Sigmoid colon (tissue), 7 donors: ENCODE results near the gene INPP5D. TPM values are rescaled to one million over a fixed set of nuclear protein-coding genes. Genes with fewer than 3 reads are reported as not detected.

ENCODE experiments used
- DNase-seq: peaks from one replicate; pipeline ENCODE4 v3.0.0-alpha.2; 2019
- H3K27ac ChIP-seq, 4 donors: fragments of 200-600 bp; sonication (generic); one replicate each; pipeline ENCODE4 v1.5.1; 2016 to 2019; ENCODE audit warnings: mild to moderate bottlenecking in 1 of 4
- H3K27me3 ChIP-seq, 3 donors: fragments of 200-600 bp; sonication (generic); one replicate each; pipeline ENCODE4 v1.5.1; 2019; ENCODE audit warnings: mild to moderate bottlenecking in 1 of 3
- H3K36me3 ChIP-seq, 4 donors: fragments of 200-600 bp; sonication (generic); one replicate each; pipeline ENCODE4 v1.5.1; 2016 to 2019
- H3K4me1 ChIP-seq, 4 donors: fragments of 200-600 bp; sonication (generic); one replicate each; pipeline ENCODE4 v1.5.1; 2017 to 2019
- H3K4me3 ChIP-seq, 4 donors: fragments of 200-600 bp; sonication (generic); one replicate each; pipeline ENCODE4 v1.5.1; 2017 to 2019; ENCODE audit warnings: mild to moderate bottlenecking in 2 of 4, moderate library complexity in 1 of 4
- H3K9me3 ChIP-seq, 4 donors: fragments of 200-600 bp in 3 of 4; sonication (generic) in 3 of 4; one replicate each; pipeline versions ENCODE4 v1.5.1 to v1.6.1; 2013 to 2019
- CTCF ChIP-seq, 4 experiments: fragments of 450-650 bp in 3 of 4; fragments of 200-600 bp in 1 of 4; IDR thresholded peaks; one replicate each; pipeline ENCODE4 v1.5.1; 2016 to 2019; ENCODE audit warnings: antibody characterized with exemption in 4 of 4, mild to moderate bottlenecking in 3 of 4, moderate library complexity in 2 of 4
- EP300 ChIP-seq, 4 donors: sonication (generic); formaldehyde crosslinking; IDR thresholded peaks; one replicate each; pipeline ENCODE4 v1.6.1; 2017; ENCODE audit warnings: antibody characterized with exemption in 4 of 4
- POLR2A ChIP-seq, 2 donors: fragments of 450-650 bp; IDR thresholded peaks; one replicate each; pipeline ENCODE4 v1.6.1; 2016; ENCODE audit warnings: antibody characterized with exemption in 2 of 2, mild to moderate bottlenecking in 2 of 2, moderate library complexity in 2 of 2
- POLR2AphosphoS5 ChIP-seq, 4 donors: sonication (generic); formaldehyde crosslinking; IDR thresholded peaks; one replicate each; pipeline ENCODE4 v1.6.1; 2017; ENCODE audit warnings: antibody characterized with exemption in 4 of 4
- WGBS, 2 donors: extraction: QIAGEN DNeasy Blood & Tissue Kit; methylation state at CpG; one replicate each; pipeline ENCODE4 v1.1.7; 2013; 5-methylcytosine and 5-hydroxymethylcytosine counted together
- intact Hi-C: fragments of 100-400 bp; cut with DNase I; formaldehyde crosslinking; loops from one replicate; pipeline ENCODE4 v1.15.1; 2023
- polyA plus RNA-seq, 3 donors: library from polyadenylated mRNA; stranded (reverse); fragments of 200-250 nt; gene quantifications; one replicate each; pipeline ENCODE4 v1.2.3, GENCODE V29; 2013
- total RNA-seq, 4 donors: library from RNA; depleted of rRNA; stranded (reverse); fragments of >200 nt; gene quantifications; one replicate each; pipeline ENCODE4 v1.1.0, GENCODE V29; 2016
- donor health status: healthy with polysubstance abuse.
- donor health status: Bipolar disorder and iron deficiency.
- donor health status: healthy.

The INPP5D gene
- total and polyA plus RNA-seq, 7 donors: 4.2 to 44.8 (median 8.7) TPM

GRCh38 chr2:233012301-233012971, 47.7 kb upstream of the INPP5D start:
- H3K36me3 ChIP-seq: no peaks in the 10 kb centered on the region
- no peak overlapping the region for H3K27ac ChIP-seq
- peaks cover 0 to under 1% (median 0%) of the 10 kb centered on the region in 4 donors for H3K9me3 ChIP-seq
- H3K27me3 ChIP-seq: no peaks in the 10 kb centered on the region
- no peak overlapping the region for H3K4me3 ChIP-seq
- DNase-seq: no peak
- WGBS, 2 donors: 12 to 38% methylated on average over 12 of the region's 12 CpGs
- intact Hi-C loops: no loop called here
- no peak for TF ChIP-seq CTCF (IDR thresholded peaks at IDR 0.05)
- TF ChIP-seq POLR2A (IDR thresholded peaks at IDR 0.05): no peak
- no peak for TF ChIP-seq POLR2AphosphoS5 (IDR thresholded peaks at IDR 0.05)
- no peak for TF ChIP-seq EP300 (IDR thresholded peaks at IDR 0.05)
- no peaks in the 10 kb centered on the region for H3K4me1 ChIP-seq

- Histone ChIP-seq H3K36me3 (no peaks in the 10 kb centered on the region), H3K27ac (no peak within 1 kb of the TSS), H3K9me3 (peaks cover 0 to 3% (median 1%) of the 10 kb centered on the region in 4 donors), H3K4me1 (no peaks in the 10 kb centered on the region), H3K27me3 (no peaks in the 10 kb centered on the region), H3K4me3 (no peak within 1 kb of the TSS)
- DNase-seq: no peak
- TF ChIP-seq POLR2AphosphoS5 (IDR thresholded peaks at IDR 0.05) (no peak), CTCF (IDR thresholded peaks at IDR 0.05) (no peak), EP300 (IDR thresholded peaks at IDR 0.05) (no peak), POLR2A (IDR thresholded peaks at IDR 0.05) (no peak)
- 14 to 68% methylated on average over 12 of the region's 12 CpGs for WGBS, 2 donors
- intact Hi-C loops: no loop called here
Observed at GRCh38 chr2:233013027-233013461, 47.1 kb upstream of the INPP5D start, which contains the start of gene NGEF. Gene NGEF, minus strand, starts transcription at chr2:233013256. Its CDS starts 38,366 bp downstream, at chr2:232974890.

- Histone ChIP-seq H3K9me3 (peaks cover 0 to 3% (median 1%) of the 10 kb centered on the region in 4 donors), H3K27me3 (no peaks in the 10 kb centered on the region), H3K4me3 (no peak overlapping the region), H3K36me3 (no peaks in the 10 kb centered on the region), H3K4me1 (no peaks in the 10 kb centered on the region), H3K27ac (no peak overlapping the region)
- WGBS, 2 donors: 21 to 67% methylated on average over 1 of the region's 1 CpG
- no peak for DNase-seq
- intact Hi-C loops: no loop called here
- no peak for TF ChIP-seq POLR2AphosphoS5 (IDR thresholded peaks at IDR 0.05)
- TF ChIP-seq EP300 (IDR thresholded peaks at IDR 0.05): no peak
- TF ChIP-seq CTCF (IDR thresholded peaks at IDR 0.05): no peak
- no peak for TF ChIP-seq POLR2A (IDR thresholded peaks at IDR 0.05)
Observed at GRCh38 chr2:233013650-233014049, 46.5 kb upstream of the INPP5D start.

- Histone ChIP-seq H3K27me3 (no peaks in the 10 kb centered on the region), H3K9me3 (peaks cover 0 to 3% (median 1%) of the 10 kb centered on the region in 4 donors), H3K36me3 (no peaks in the 10 kb centered on the region), H3K4me3 (no peak overlapping the region), H3K27ac (no peak overlapping the region), H3K4me1 (no peaks in the 10 kb centered on the region)
- DNase-seq: no peak
- intact Hi-C loops: no loop called here
- 94 to 96% methylated on average over 1 of the region's 1 CpG for whole genome bisulfite sequencing, 2 donors
- no peak for TF ChIP-seq POLR2AphosphoS5 (IDR thresholded peaks at IDR 0.05)
- TF ChIP-seq CTCF (IDR thresholded peaks at IDR 0.05): no peak
- no peak for TF ChIP-seq EP300 (IDR thresholded peaks at IDR 0.05)
- TF ChIP-seq POLR2A (IDR thresholded peaks at IDR 0.05): no peak
Observed at GRCh38 chr2:233015019-233015645, 45.0 kb upstream of the INPP5D start.
